SW480 (cell line): ENCODE measurements around the gene RNPS1.
"Not testable (repeated sequence)": the region's sequence is repeated elsewhere in the genome, so short reads cannot be mapped to it uniquely, and the experiment has no call there.

Experiments used
- DNase-seq: peaks from one replicate; pipeline ENCODE4 v3.0.0-alpha.2; 2016; ENCODE audit warnings: low spot score

The RNPS1 gene

DNA sequence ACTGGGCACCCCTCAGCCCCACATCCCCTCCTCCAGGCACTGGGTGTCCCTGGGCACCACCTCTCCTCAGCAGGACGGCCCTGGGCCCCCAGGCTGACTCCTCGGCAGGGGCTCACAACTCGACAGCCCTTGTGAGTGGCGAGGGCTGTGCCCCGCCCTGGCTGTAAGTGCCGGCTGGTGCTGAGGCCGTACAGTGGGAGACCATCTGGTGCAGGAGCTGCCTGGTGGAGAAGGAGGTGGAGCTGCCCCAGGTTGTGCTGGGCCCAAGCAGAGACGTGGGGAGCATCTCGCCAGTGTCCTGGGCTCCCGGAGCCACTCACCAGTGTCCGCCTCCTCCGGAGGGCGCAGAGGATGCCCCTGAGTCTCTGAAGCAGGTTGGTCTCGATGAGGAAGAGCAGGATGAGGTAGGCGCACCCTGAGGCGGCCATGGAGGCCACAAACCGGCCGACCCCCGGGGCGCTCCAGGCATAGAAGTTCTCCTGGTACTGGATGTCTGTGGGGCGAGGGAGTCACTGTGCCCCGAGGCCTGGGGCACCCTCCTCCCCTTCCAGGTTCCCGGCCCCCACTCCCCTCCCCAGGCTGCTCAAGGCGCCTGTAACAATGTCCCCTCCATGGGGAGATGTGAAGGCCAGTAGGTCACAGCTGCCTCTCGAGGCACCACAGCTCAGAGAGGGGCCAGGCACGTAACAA, 15.1 kb upstream of the RNPS1 start:
- no peak for DNase-seq

DNA sequence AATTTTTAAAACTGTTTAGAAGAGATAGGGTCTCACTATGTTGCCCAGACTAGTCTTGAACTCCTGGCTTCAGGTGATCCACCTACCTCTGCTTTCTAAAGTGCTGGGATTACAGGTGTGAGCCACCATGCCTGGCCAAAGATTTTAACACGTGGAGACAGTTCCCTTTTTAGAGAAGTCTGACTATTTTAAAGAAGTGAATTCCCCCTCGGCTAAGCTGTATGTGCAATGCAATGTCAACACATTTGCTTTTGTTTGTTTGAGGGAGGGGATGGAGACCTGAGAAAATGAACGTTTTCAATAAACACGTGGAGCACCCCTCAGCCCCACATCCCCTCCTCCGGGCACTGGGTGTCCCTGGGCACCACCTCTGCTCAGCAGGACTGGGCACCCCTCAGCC, 14.3 kb upstream of the RNPS1 start:
- DNase-seq = no peak

DNA sequence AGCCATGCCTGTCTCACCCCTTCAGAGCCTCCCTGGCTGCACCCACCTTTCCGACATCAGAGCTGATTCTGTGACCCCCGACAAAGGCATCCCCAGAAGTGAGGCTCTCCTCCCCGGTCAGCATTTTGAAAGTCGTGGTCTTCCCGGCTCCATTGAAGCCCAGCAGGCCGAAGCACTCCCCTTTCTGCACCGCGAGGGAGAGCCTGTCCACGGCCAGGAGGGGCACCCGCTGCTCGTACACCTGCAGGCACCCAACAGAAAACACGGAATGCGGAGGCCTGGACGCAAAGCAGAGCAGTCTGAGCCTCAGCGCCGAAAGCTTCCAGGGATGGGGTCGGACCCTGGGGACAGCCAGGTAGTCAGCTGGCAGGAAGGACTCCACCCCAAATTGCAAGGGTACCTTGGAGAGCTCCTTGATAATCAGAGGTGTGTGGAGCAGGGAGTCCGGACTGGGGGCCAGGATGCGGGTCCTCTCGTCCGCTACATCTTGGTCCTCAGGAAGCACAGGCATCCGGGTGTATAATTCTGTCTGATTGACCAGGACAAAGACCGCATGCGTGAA, 13.1 kb upstream of the RNPS1 start:
- no peak for DNase-seq

DNA sequence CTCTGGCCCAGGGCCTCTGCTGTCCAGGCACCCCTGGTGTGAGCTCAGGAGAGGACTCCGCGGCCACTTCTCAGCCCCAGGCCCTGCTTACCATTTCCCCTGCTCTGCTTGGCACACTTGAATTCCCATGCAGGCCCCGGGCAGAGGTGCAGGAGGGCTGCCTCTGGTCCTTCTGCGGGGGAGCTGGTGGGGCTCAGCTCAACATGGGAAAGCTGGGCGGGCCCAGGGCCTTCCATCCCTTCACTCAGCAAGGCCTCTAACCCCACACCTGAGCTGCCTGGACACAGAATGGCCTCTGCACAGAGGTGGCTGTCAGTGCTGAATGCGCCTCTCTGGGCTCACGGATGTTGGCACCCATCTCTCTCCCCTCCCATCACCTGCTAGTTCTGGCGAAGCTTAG, 12.5 kb upstream of the RNPS1 start:
- no peak for DNase-seq

DNA sequence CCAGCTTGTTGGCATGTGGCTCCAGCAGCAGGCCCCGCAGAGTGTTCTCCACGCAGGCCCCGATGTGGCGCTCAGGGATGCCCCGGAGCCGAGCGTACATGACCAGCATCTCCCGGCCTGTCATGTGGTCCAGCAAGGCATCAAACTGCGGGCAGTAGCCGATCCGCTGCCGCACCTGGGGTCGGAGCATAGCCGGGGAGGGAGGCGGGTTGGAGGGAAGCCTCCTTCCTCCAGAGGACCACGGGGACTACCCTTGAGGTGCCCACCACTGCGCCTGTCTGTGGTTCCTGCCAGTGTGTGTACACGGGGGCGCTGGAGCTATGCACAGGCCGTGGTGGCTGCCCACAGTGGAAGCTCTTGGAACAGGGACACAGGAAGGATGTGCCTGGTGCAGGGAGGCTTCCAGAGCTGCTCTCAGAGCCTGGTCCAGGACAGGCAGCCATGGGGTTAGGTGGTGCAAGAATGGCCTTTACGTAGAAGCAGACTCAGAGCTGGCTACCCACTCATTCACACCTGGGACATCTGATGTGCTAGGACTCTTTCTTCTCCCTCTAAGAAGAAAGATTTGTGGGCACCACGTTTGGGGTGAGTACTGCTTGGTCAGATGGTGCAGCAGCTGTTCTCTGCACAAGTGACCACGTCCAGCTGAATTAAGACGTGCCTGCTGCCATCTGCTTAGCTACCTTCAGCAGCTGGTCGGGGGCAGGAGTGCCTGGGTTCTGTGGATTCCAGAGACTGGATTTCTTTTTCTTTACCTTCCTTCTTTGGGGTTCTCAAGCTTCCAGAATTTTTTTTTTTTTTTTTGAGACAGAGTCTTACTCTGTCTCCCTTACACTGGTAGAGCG, 11.3 kb upstream of the RNPS1 start:
- no peak for DNase-seq

DNA sequence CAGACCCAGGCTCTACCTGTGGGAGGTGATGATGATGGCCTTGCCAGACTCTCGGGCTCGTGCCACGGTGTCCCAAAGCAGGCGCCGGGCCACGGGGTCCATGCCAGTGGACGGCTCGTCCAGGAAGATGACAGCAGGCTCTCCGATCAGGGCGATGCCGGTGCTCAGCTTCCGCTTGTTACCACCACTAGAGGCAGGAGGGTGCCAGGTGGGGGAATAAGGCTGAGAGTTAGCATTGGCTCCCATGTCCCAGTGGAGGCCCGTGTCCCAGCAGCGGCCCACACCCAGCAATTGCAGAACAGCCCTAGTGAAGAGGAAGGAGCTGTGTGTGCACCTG, 10.3 kb upstream of the RNPS1 start:
- DNase-seq = no peak

DNA sequence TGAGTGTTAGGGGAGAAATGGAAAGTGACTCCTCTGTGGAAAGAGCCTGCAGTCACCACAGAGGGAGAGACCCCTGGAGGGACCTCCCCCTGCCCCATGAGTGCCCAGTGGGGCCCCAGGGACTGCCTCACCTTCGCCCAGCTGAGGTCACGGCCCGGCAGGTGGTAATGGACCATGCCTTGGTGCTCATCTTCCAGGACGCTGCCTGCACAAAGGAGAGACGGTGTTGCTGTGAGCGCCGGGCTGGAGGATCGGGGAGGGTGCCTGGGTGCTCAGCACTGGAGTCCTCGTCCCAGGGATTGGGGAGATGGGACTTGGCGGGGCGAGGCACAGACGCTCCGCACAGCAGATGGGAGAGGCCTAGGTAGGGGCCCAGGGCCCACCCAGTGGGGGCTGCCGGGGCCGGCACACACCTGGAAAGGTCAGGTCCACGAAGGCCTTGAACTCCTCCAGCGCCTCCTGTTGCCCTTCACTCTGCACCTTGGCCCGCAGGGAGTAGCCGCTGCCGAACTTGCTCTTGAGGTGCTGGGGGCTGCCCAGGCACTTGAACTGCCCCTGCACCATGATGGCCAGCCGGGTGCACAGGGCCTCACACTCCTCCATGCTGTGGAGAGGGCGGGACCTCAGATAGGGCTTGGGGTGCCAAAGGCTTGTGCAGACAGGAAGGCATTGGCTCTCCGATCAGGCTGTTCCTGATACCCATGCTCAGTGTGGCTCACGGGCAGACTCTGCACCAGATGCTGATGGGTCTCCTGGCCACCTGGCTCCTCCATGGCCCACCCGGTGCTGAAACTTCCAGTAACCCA, 9.7 kb upstream of the RNPS1 start:
- DNase-seq = no peak

DNA sequence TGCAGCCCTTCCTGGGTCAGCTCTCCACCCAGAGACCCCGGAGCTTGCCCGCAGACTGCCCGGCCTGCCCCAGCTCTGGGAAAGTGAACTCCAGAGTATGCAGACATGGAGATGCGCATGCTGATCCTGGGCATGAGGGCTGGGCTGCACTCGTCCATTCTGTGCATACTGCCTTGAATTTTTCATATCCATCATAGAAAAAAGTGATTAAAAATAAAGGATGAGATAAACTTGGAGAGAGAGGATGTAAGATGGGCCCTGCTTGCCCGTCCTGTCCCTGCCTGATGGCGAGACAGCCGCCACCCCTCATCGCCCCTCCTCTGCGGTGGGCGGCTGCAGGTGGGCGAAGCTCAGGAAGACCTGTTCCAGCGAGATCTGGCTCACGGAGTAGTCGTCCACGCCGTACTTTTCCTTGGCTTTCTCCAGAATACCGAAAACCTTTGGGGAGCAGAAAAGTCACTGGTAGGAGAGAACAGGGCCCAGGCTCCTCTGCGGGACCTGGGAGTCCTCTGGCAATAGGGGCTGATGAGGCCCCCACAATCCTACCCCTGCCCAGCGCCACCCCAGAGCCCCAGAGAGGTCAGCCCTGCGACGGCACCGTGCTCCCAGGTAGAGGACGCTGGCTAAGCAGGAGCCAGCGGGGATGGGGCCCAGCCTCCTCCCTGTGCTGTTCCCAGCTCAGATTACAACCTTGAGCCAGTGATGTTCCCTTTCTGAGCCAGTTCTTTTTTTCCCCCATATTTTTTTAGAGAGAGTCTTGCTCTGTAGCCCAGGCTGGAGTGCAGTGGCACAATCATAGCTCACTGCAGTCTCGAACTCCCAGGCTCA, 8.7 kb upstream of the RNPS1 start:
- DNase-seq = no peak

DNA sequence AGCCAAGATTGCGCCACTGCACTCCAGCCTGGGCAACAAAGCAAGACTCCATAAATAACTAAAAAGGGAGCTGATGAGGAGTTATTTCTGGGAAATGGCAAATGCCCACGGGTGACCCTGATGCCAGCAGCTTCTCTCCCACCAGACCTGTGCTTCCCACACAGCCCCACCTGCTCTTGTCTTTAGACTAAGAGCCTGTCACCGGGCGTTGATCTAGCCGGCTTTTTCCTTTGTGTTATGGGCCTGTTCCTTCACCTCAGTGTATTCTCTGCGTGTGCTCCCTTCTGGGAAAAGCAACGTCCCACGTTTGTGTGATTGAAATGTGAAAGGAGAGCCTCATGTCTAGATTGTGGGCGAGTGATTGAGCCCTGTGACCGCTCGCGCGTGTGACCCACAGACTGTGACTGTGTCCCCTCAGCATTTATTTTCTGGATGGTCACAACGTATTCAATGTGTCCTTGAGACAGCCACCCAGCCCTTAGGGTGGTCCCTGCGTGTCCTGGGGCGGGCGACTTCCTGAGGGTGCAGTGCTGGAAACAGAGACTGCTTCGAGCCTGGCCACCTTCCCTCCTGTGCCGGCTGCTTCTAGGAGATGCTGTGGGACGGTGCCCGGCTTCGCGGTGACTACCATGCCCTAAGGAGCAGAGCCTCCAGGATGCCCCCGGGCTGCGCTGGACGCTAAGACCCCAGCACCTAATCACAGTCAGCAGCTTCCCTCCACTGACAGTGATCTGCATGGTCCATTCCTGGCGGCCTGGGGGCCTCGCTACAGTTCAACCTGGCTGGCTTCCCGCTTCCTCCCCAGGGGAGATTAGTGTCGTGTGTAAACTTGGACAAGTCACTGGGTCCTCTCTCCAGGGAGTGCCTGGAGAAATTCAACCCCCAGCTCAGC, 7.8 kb upstream of the RNPS1 start:
- no peak for DNase-seq

DNA sequence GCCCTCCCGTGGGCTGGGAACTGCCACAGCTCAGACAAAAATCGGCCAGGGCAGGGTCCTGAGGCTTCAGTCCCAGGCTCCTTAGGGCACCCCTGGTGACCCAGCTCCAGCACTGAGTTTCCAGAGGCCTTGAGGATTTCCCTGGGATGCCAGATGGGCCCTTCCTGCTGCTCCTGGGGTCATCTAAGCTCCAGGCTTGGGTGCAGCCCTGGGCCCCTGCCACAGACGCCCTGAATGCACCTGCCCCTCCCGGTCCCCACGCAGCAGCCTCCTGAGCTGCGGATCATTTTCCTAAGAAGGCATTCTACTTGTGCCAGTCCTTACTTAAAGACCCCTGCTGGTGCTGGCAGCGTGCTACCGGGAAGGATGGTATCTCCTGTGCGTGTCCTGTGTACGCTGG, 6.0 kb upstream of the RNPS1 start:
- DNase-seq = no peak

DNA sequence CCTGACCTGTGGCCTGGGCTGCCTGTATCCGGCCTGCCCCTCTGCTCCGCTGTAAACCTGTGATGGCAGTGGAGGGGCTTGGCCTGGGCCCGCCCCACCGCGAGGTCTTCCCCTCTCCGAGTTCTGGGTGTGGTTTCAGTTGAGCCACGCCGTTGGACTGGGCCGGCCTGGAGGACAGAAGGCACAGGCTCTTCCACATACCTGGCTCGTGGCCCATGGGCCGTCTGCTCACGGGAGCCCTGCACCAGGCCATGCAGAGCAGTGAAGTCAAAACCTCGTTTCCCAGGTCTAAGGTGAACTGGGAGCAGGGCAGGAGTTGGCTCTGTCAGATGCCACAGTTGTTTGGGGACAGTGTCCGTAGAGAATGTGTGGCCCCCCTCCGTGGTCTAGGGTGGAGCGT, 5.6 kb upstream of the RNPS1 start:
- no peak for DNase-seq

DNA sequence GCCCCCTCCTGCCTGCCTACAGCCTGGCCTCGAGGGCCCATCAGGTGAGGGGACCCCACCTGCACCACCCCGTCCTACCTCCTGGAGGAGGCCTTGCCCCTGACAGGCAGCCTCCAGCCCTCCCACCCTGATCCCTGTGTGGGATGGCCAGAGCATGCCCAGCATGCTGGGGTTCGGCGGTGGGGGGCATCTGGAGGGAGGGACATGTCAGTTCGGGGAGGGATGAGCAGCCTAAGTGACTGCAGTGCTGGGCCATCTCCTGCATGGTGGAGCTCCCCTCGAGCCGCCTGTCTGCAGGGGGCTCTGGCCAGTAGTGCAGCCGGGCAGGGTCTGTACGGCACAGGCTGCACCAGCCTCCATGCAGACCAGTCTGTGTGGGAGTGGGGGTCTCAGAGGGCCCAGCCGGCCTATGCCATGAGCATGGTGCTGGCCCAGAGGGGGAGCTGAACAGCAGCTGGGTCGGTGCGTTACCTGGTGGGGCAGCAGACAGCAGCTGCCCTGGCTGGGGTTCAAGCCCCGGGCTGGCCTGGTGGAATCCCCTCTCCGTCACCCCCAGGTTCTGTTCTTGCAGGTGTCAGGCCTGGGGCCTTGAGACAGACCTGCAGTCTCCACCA, 4.0 kb upstream of the RNPS1 start:
- no peak for DNase-seq

DNA sequence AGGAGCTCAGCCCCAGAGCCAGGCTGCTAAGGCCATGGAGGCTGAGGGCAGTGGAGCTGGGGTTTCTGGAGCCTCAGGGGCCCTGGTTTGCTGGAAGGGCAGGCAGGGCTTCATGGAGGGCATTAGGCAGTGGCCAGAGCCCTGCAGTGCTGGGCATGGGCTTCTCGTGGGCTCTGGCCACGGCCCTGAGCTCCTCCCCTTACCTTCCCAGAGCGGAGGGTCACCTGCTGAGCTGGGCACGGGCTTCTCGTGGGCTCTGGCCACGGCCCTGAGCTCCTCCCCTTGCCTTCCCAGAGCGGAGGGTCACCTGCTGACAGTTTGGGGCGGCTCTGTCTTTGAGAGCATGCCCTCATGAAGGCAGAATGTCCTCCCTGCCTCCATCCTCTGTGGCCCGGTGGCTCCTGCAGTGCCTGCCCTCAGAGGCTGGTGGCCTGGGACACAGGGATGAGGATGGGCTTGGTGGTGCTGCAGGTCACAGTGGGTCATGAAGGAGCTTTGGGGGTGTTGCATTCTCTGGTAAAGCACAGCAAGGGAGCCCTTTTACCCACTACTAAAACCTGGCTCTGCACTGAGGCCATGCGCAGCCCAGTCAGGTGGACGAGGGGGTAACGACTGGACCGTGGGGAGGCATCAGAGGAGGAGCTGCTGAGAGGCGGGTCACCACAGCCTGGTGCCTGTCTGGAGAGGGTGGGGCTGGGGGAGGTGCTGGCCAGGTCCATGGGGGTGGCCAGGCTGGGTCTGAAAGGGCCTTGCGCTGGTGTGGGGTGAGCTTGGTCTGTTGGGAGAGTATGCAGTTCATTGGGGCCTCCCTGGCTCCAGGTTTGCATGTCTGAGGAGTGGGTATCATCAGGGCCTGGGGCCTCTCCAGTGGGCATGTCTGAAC, 2.9 kb upstream of the RNPS1 start:
- DNase-seq = no peak

DNA sequence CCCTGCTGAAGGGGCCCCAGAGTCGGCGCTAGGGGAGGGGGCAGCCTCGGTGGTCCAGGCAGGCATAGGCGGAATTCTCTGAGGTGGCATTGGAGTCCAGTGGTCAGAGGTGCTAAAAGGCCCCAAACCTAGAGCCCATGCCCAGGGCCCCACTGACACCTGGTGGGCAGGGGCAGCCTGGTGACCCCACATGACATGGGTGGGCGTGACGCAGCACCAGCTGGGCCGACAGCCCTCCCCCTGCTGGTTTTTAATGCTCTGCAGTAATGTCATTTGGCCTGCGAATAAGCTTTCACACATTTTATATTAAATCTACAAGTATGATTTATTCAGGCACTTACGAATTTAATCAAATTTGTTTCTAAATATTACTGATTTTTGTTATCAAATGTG, 2.1 kb upstream of the RNPS1 start:
- DNase-seq = no peak

DNA sequence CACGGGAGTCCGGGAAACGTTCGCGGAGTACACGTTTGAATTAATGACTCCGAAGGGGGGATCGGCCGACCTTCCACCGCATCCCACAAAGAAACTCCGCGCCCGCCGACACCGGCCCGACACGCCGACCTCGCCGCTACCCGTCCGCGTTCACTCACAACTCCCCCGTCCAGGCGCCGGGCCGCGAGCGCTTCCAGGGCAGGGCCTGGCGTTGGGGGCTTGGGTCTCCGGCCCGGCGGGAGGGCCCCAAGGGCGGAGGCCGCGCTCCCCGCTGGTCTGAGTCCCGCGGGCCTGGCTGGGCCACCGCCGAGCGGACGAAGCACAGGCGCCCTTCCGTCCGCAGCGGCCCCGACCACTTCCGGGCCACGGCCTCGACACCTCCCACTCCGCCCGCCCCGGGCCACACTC, 417 bp downstream of the RNPS1 start:
- DNase-seq = not testable (repeated sequence)

DNA sequence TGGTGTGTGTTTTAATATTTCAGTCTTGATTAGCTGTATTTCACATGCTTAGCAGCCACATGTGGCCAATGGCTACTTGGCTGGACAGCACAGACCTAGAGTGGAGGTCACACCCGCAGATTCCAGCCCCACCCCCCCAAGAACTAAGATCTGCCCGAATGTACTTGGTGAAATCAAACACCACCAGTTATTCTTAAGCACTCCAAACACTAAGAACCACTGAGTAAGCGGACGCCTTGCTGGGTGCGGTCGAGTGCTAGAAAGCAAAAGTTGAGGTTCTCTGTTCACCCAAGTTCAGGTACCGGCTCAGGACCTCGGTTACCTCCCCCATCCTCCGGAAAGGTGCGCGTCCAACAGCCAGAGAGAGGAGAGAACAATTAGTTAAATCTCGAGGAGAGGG, 1.0 kb downstream of the RNPS1 start:
- not testable (repeated sequence) for DNase-seq

DNA sequence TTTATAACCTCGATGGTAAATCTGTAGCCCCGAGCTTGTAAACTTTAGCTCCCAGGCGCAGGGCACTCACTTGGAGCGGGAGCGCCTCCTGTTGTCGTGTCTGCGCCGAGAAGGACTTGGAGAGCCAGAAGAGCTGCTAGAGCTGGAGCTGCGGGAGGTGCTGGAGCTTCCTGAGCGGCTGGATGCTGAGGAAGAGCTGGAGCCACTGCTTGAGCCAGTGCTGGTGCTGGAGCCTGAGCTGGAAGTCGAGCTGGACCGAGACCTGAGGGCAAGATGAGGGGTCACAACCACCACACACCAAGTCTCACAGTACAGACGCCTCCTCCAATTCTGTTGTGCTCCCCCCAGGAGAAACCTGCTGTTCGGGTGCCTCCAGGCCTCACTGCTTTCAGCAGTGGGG, 4.9 kb downstream of the RNPS1 start:
- DNase-seq = not testable (repeated sequence)

DNA sequence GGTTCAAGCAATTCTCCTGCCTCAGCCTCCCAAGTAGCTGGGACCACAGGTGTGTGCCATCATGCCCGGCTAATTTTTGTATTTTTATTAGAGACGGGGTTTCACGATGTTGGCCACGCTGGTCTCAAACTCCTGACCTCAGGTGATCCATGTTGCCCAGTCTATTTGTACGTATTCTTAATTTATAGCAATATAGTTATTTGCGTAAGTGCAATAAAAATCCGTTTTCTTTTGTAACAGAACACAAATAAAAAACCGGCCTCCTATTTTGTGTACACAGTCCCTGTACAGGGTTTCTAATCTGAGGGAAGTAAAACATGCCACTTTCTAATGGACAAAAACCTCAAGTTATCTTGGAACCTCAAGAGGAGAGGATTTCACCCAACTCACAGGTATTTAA, 7.7 kb downstream of the RNPS1 start:
- DNase-seq = no peak

DNA sequence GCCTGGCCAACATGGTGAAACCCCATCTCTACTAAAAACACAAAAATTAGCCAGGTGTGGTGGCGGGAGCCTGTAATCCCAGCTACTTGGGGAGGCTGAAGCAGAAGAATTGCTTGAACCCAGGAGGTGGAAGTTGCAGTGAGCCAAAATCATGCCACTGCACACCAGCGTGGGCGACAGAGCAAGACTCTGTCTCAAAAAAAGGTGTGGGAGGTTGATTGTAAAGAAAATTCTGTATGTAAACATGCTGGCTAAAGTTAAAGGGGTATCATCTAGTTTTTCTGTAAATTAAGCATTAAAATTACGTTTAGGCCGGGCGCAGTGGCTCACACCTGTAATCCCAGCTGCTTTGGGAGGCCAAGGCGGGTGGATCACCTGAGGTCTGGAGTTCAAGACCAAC, 9.4 kb downstream of the RNPS1 start:
- not testable (repeated sequence) for DNase-seq
